H1 (cell line): Measurements from ENCODE around the gene GPR180.

Experiments
- CTCF ChIP-seq, 3 experiments: IDR thresholded peaks; 1 replicate in 2 of 3; 2 replicates in 1 of 3; pipeline versions ENCODE4 v1.5.1 to v1.6.1; 2011; ENCODE audit warnings: low read length in 3 of 3, mild to moderate bottlenecking in 3 of 3, inconsistent platforms in 2 of 3, low read depth in 1 of 3, moderate library complexity in 1 of 3; ENCODE audit not compliant: insufficient read depth in 1 of 3; ENCODE audit errors: control extremely low read depth in 1 of 3
- EGR1 ChIP-seq: IDR thresholded peaks from 2 replicates; pipeline ENCODE4 v1.6.1; 2011; ENCODE audit warnings: low read depth, low read length, borderline replicate concordance
- EP300 ChIP-seq, 2 experiments: IDR thresholded peaks; 1 replicate in 1 of 2; 2 replicates in 1 of 2; pipeline ENCODE4 v1.6.1; 2011 to 2012; ENCODE audit warnings: low read depth in 2 of 2, low read length in 2 of 2, mild to moderate bottlenecking in 2 of 2, borderline replicate concordance in 1 of 2, inconsistent platforms in 1 of 2, moderate library complexity in 1 of 2
- EZH2 ChIP-seq: fragments of 200-600 bp; sonication (generic); IDR thresholded peaks from 2 replicates; pipeline ENCODE4 v1.7.1; 2012; ENCODE audit warnings: low read depth, mild to moderate bottlenecking, moderate library complexity, low read length, inconsistent platforms; ENCODE audit not compliant: severe bottlenecking
- KDM1A ChIP-seq: fragments of 200-600, 300-600 bp; sonication (generic); IDR thresholded peaks from 2 replicates; pipeline ENCODE4 v1.7.1; 2016; ENCODE audit warnings: mild to moderate bottlenecking, low read length, borderline replicate concordance
- MAFK ChIP-seq: IDR thresholded peaks from 2 replicates; pipeline ENCODE4 v1.6.1; 2012; ENCODE audit warnings: low read depth, mild to moderate bottlenecking, improper control_type of control experiment, low read length
- PHF8 ChIP-seq: fragments of 200-600 bp; sonication (generic); conservative IDR thresholded peaks from 2 replicates; pipeline ENCODE4 v1.7.1; 2012; ENCODE audit warnings: low read depth, mild to moderate bottlenecking, inconsistent platforms, low read length, moderate library complexity
- POLR2A ChIP-seq, 2 experiments: IDR thresholded peaks; 1 replicate in 1 of 2; 2 replicates in 1 of 2; pipeline ENCODE4 v1.6.1; 2011; ENCODE audit warnings: low read depth in 2 of 2, low read length in 2 of 2, mild to moderate bottlenecking in 2 of 2; ENCODE audit errors: control extremely low read depth in 1 of 2
- RAD21 ChIP-seq, 2 experiments: IDR thresholded peaks in 1 of 2; conservative IDR thresholded peaks in 1 of 2; 2 replicates each; pipeline ENCODE4 v1.6.1; 2011; ENCODE audit warnings: low read depth in 2 of 2, low read length in 2 of 2, improper control_type of control experiment in 1 of 2, inconsistent platforms in 1 of 2, mild to moderate bottlenecking in 1 of 2, moderate library complexity in 1 of 2
- RFX5 ChIP-seq: IDR thresholded peaks from 2 replicates; pipeline ENCODE4 v1.6.1; 2011; ENCODE audit warnings: low read depth, low read length, improper control_type of control experiment, borderline replicate concordance
- USF2 ChIP-seq: IDR thresholded peaks from 2 replicates; pipeline ENCODE4 v1.6.1; 2011; ENCODE audit warnings: low read length, improper control_type of control experiment

GRCh38 chr13:94607056-94607455 lies 5.4 kb downstream of the GPR180 start:
- TF ChIP-seq EZH2 (no peak), RAD21 (IDR thresholded peaks at IDR 0.05 in 1 of 2, conservative IDR thresholded peaks at IDR 0.05 in 1 of 2; ENCODE audit: low read depth in 2 of 2, low read length in 2 of 2) (no peak), RFX5 (no peak), USF2 (no peak), EGR1 (no peak), CTCF (IDR thresholded peaks at IDR 0.05; ENCODE audit: control extremely low read depth in 1 of 3, insufficient read depth in 1 of 3, low read depth in 1 of 3, low read length in 3 of 3) (no peak), POLR2A (IDR thresholded peaks at IDR 0.05; ENCODE audit: control extremely low read depth in 1 of 2, low read depth in 2 of 2, low read length in 2 of 2) (no peak), KDM1A (no peak), EP300 (IDR thresholded peaks at IDR 0.05; ENCODE audit: borderline replicate concordance in 1 of 2, low read depth in 2 of 2, low read length in 2 of 2) (no peak), MAFK (no peak), PHF8 (no peak)
